HL-60 (cell line): ENCODE results near the gene SRSF5.

Experiments used
- DNase-seq, 2 experiments: peaks; one replicate each; pipeline ENCODE4 v3.0.0-alpha.2; 2010 to 2020; ENCODE audit warnings: low read depth in 1 of 2, low spot score in 1 of 2
- H3K27ac ChIP-seq: fragments of 250-450 bp; sonication (Bioruptor Pico); replicated peaks from 2 replicates; pipeline ENCODE4 v1.5.1; 2020; ENCODE audit warnings: mild to moderate bottlenecking, moderate library complexity
- H3K27me3 ChIP-seq: fragments of 250-450 bp; sonication (Bioruptor Pico); 2 replicates; pipeline ENCODE4 v1.5.1; 2021; ENCODE audit warnings: mild to moderate bottlenecking, moderate library complexity; ENCODE audit not compliant: insufficient read depth, poor library complexity, severe bottlenecking
- H3K4me3 ChIP-seq: replicated peaks from 2 replicates; pipeline ENCODE4 v1.5.1; 2011; ENCODE audit warnings: mild to moderate bottlenecking, control low read depth, low read length; ENCODE audit not compliant: insufficient read depth
- GABPA ChIP-seq: IDR thresholded peaks from 2 replicates; pipeline ENCODE4 v1.6.1; 2012; ENCODE audit warnings: low read depth
- POLR2AphosphoS5 ChIP-seq: IDR thresholded peaks from 2 replicates; pipeline ENCODE4 v1.6.1; 2012; ENCODE audit warnings: low read depth
- SPI1 ChIP-seq: IDR thresholded peaks from 2 replicates; pipeline ENCODE4 v1.6.1; 2012; ENCODE audit warnings: low read depth, mild to moderate bottlenecking, borderline replicate concordance
- TF ChIP-seq, protein P1 (sequence below): IDR thresholded peaks from 2 replicates; pipeline ENCODE4 v1.6.1; 2012; ENCODE audit warnings: low read depth; ENCODE audit not compliant: insufficient replicate concordance
- TF ChIP-seq, protein P2 (sequence below): IDR thresholded peaks from one replicate; pipeline ENCODE4 v1.5.1; 2011; ENCODE audit warnings: low read length, control low read depth, inconsistent platforms; ENCODE audit not compliant: insufficient read depth

The SRSF5 gene

DNA sequence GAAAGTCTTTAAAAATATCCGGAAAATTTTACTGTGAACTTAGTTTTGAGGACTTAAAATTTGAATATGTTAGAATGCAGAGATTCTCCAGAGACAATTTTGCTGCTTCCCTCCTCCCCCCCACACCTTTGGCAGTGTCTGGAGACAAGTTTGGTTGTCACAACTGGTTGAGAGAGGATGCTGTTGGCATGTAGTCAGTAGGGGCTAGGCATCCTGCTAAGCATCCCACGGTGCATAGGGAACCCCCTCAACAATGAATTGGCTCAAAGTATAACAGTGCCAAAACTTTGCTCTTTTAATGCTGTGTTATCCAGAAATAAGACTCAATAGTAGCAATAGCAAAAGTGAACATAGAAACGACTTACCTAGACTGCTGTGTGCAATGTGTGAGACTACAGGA, 3.6 kb downstream of the SRSF5 start:
- H3K27me3 ChIP-seq: no peaks in the 10 kb centered on the region
- no peak for TF ChIP-seq SPI1
- TF ChIP-seq, protein P1, sequence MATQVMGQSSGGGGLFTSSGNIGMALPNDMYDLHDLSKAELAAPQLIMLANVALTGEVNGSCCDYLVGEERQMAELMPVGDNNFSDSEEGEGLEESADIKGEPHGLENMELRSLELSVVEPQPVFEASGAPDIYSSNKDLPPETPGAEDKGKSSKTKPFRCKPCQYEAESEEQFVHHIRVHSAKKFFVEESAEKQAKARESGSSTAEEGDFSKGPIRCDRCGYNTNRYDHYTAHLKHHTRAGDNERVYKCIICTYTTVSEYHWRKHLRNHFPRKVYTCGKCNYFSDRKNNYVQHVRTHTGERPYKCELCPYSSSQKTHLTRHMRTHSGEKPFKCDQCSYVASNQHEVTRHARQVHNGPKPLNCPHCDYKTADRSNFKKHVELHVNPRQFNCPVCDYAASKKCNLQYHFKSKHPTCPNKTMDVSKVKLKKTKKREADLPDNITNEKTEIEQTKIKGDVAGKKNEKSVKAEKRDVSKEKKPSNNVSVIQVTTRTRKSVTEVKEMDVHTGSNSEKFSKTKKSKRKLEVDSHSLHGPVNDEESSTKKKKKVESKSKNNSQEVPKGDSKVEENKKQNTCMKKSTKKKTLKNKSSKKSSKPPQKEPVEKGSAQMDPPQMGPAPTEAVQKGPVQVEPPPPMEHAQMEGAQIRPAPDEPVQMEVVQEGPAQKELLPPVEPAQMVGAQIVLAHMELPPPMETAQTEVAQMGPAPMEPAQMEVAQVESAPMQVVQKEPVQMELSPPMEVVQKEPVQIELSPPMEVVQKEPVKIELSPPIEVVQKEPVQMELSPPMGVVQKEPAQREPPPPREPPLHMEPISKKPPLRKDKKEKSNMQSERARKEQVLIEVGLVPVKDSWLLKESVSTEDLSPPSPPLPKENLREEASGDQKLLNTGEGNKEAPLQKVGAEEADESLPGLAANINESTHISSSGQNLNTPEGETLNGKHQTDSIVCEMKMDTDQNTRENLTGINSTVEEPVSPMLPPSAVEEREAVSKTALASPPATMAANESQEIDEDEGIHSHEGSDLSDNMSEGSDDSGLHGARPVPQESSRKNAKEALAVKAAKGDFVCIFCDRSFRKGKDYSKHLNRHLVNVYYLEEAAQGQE: no peak
- no peak for TF ChIP-seq POLR2AphosphoS5
- TF ChIP-seq, protein P2, sequence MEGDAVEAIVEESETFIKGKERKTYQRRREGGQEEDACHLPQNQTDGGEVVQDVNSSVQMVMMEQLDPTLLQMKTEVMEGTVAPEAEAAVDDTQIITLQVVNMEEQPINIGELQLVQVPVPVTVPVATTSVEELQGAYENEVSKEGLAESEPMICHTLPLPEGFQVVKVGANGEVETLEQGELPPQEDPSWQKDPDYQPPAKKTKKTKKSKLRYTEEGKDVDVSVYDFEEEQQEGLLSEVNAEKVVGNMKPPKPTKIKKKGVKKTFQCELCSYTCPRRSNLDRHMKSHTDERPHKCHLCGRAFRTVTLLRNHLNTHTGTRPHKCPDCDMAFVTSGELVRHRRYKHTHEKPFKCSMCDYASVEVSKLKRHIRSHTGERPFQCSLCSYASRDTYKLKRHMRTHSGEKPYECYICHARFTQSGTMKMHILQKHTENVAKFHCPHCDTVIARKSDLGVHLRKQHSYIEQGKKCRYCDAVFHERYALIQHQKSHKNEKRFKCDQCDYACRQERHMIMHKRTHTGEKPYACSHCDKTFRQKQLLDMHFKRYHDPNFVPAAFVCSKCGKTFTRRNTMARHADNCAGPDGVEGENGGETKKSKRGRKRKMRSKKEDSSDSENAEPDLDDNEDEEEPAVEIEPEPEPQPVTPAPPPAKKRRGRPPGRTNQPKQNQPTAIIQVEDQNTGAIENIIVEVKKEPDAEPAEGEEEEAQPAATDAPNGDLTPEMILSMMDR: no peak
- H3K4me3 ChIP-seq: no peak overlapping the region
- no peak overlapping the region for H3K27ac ChIP-seq
- DNase-seq: no peak

DNA sequence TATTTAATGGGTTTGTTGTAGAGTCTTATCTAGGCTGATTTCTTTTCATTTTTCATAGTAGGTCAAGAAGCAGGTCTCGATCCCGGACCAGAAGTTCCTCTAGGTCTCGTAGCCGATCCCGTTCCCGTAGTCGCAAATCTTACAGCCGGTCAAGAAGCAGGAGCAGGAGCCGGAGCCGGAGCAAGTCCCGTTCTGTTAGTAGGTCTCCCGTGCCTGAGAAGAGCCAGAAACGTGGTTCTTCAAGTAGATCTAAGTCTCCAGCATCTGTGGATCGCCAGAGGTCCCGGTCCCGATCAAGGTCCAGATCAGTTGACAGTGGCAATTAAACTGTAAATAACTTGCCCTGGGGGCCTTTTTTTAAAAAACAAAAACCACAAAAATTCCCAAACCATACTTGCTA, 4.2 kb downstream of the SRSF5 start:
- TF ChIP-seq POLR2AphosphoS5 (no peak), SPI1 (no peak), GABPA (no peak)
- TF ChIP-seq, protein P2: no peak
- TF ChIP-seq, protein P1: no peak
- no peak overlapping the region for H3K27ac ChIP-seq
- DNase-seq: no peak
- H3K27me3 ChIP-seq: no peaks in the 10 kb centered on the region
- H3K4me3 ChIP-seq: no peak overlapping the region

DNA sequence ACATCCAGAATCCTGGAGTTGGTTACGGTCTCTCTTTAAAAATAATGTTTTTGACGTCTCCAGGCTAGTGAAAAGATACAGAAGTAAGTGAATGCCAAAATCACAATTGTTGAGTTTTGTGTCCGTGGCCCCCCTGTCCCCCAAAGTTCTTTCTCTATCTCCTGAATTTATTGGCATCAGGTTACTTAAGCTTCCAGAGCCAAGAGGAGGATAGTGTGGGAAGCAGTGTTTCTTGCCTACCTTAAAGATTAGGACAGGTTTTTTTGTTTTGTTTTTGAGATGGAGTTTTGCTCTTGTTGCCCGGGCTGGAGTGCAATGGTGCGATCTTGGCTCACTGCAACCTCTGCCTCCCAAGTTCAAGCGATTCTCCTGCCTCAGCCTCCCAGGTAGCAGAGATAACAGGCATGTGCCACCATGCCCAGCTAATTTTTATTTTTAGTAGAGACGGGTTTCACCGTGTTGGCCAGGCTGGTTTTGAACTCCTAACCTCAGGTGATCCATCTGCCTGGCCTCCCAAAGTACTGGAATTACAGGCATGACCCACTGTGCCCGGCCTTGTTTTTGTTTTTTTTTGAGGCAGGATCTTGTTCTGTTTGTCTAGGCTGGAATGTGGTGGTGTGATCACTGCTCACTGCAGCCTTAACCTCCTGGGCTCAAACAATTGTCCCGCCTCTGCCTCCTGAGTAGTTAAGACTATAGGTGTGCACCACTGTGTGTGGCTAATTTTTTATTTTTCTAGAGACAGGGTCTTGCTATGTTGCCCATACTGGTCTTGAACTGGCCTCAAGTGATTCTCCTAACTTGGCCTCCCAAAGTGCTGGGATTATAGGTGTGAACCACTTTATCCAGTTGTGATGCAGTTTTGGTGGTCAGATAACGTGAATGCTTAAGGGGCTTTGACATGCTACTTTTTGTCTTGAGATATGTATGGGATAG, 5.4 kb downstream of the SRSF5 start:
- H3K27me3 ChIP-seq: no peaks in the 10 kb centered on the region
- TF ChIP-seq, protein P2: no peak
- TF ChIP-seq, protein P1: no peak
- TF ChIP-seq SPI1 (no peak), GABPA (no peak), POLR2AphosphoS5 (no peak)
- no peak for DNase-seq
- H3K27ac ChIP-seq: no peak overlapping the region
- no peak overlapping the region for H3K4me3 ChIP-seq
